SJSA1 (cell line): Measurements from ENCODE around the gene GASK1B. TPM values are rescaled to one million over a fixed set of nuclear protein-coding genes. Genes with fewer than 3 reads are reported as not detected.

Experiments
- DNase-seq, 2 experiments: peaks; one replicate each; pipeline ENCODE4 v3.0.0-alpha.2; 2015 to 2020; ENCODE audit warnings: low spot score in 2 of 2, low read depth in 1 of 2
- H3K27ac ChIP-seq: fragments of 250-450 bp; sonication (Bioruptor Pico); 2 replicates; pipeline ENCODE4 v1.5.1; 2020; ENCODE audit warnings: mild to moderate bottlenecking, moderate library complexity
- H3K27me3 ChIP-seq: fragments of 250-450 bp; sonication (Bioruptor Pico); replicated peaks from 2 replicates; pipeline ENCODE4 v1.5.1; 2020; ENCODE audit warnings: mild to moderate bottlenecking, moderate library complexity
- H3K36me3 ChIP-seq: fragments of 250-450 bp; sonication (Bioruptor Pico); 2 replicates; pipeline ENCODE4 v1.5.1; 2020; ENCODE audit warnings: mild to moderate bottlenecking
- H3K4me1 ChIP-seq: fragments of 250-450 bp; sonication (Bioruptor Pico); replicated peaks from 2 replicates; pipeline ENCODE4 v1.6.1; 2021; ENCODE audit warnings: mild to moderate bottlenecking
- H3K4me3 ChIP-seq: fragments of 250-450 bp; sonication (Bioruptor Pico); 2 replicates; pipeline ENCODE4 v1.5.1; 2020; ENCODE audit warnings: mild to moderate bottlenecking
- H3K9me3 ChIP-seq: fragments of 250-450 bp; sonication (Bioruptor Pico); replicated peaks from 2 replicates; pipeline ENCODE4 v1.5.1; 2020; ENCODE audit warnings: mild to moderate bottlenecking
- total RNA-seq: library from RNA; depleted of rRNA; stranded (reverse); fragments of >200 nt; shearing (Covaris generic); gene quantifications from 2 replicates; pipeline ENCODE4 v1.2.3, GENCODE V29; 2014; rRNA removed

GASK1B gene
- 1.1 and 1.3 TPM in 2 replicates for total RNA-seq

DNA sequence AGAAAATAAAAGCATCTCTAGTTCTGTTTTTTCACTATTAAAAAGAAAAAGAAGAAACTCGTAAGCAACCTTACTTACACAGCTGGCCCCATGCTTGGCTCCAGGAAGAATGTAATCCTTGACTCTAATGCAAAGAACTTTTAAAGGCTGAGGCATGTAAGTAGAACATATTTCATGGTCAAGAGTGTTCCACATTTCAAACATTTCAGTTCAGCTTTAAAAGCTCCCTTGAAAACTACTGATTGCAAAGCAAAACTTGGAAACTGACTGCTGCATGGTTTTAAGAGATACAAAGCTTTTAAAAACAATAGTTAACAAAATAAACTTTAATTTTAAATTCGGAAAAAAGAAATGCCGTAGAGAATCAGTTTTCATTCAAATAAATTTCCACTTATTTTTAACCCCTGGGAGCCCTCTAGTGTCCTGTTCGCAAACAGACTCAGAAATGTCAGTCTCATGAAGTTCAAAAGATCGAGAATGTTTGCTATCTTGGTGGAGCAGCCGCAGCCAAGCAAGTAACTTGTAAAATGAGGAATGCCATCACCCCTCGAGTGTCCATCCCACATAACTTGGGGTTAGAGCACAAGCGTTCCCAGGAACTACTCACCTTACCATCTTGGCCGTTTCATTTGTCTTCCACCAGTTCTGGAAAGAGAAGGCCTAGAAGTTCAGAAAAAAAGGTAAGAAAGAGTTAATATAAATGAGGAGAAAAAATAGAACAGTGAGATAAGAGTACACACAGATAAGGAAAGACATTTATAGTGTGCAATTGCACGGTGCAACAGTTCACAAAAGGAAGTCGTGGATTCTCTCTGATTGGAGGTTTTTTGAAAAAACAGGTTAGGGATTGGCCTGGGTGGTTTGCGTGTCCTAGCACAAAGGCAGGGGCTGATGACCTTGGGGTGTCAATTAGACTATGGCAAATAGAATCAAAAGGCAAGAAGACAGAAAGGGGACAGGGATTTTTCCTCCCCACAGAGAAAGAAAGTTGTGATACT is at the start of gene GASK1B:
Gene GASK1B, minus strand, starts transcription at position 765 of the 998 bp plus-strand sequence. CDS start 1,650 bp downstream, outside the sequence.
- H3K27me3 ChIP-seq, result no peaks in the 10 kb centered on the region
- peak within 1 kb of the TSS; percentile 13; the same call in 1 of the 2 replicates for H3K4me3 ChIP-seq
- no peaks in the 10 kb centered on the region for H3K9me3 ChIP-seq
- peak in 1 of 2 experiments; percentile 56 for DNase-seq
- no peak within 1 kb of the TSS for H3K27ac ChIP-seq
- H3K4me1 ChIP-seq, result 0 out of 2 replicates have a peak, but pooled peaks cover 3% of the 10 kb centered on the region
- no peaks in the 10 kb centered on the region for H3K36me3 ChIP-seq

DNA sequence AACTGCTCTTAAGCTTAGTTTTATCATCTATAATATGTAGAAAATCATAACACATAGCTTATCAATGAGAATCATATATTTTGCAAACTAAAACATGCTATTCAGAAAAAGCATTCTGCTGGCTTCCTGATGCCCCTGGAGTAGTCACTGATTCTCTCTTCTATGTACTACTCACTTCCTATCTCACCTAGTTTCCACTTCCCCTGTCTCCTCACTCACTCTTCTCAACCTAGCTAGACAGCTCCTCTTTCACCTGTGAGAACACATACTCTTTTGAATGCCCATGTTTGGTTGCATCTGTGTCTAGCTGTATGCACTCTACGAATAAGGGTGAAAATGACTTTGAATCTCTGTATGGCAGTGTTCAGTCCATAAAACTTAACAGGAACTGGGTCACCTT is 46.8 kb upstream of the GASK1B start:
- H3K9me3 ChIP-seq, result no peaks in the 10 kb centered on the region
- no peak overlapping the region for H3K4me3 ChIP-seq
- no peaks in the 10 kb centered on the region for H3K27me3 ChIP-seq
- no peaks in the 10 kb centered on the region for H3K4me1 ChIP-seq
- H3K27ac ChIP-seq, result no peak overlapping the region
- no peaks in the 10 kb centered on the region for H3K36me3 ChIP-seq
- no peak for DNase-seq

DNA sequence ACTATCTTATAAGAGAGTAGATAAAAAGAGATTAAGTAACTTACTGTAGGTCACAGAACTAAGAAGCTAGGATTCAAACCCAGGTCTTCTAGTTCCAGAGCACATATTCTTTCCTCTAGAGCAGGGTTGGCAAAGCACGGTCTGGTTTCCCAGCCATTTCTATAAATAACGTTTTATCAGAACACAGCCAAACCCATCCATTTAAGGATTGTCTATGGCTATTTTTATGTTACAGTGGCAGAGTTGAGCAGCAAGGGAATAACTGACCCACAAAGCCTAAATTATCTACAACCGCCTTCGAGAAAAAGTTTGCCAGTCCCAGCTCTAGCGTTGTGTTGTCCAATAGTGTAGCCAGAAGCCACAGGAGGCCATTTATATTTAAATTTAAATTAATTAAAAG is 44.9 kb upstream of the GASK1B start:
- no peaks in the 10 kb centered on the region for H3K9me3 ChIP-seq
- H3K27me3 ChIP-seq, result no peaks in the 10 kb centered on the region
- no peaks in the 10 kb centered on the region for H3K4me1 ChIP-seq
- H3K27ac ChIP-seq, result no peak overlapping the region
- DNase-seq, result no peak
- no peaks in the 10 kb centered on the region for H3K36me3 ChIP-seq
- H3K4me3 ChIP-seq, result no peak overlapping the region

DNA sequence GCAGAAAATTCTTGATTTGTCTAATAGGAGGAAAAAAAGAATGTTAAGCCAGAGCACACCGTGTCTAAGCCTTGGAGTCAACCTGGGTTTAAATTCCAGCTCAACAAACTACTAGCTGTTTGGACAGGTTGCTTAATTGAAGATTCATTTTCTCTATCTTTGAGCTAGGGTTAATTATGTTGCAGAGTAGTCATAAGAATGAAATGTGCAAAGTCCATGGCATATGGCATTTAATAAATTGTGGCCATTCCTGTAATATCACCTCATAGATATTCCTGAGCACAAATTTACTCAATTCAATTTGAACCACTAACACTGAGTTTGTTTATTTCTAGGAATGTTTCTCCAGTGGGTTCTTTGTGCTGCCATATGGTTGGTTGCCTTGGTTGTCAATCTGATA is 42.0 kb upstream of the GASK1B start:
- no peaks in the 10 kb centered on the region for H3K27me3 ChIP-seq
- no peaks in the 10 kb centered on the region for H3K36me3 ChIP-seq

DNA sequence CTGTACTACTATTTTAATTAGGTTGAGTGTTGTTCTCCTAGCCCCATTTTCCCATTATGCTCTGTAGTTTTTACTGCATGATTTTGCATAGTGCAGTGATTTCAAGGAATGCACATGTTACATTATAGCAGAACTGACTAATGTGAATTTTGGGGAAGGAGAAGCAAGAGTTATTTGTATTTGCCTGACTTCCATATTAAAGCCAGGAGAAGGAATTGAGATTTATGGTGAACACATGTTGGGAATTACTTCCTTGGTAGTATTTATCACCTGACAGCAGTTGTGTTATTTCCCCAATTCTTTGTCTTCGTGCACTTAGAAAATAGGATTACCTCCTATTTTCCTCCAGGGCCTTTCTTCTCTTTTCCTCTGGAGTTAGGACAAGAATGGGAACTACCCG is 40.6 kb upstream of the GASK1B start:
- H3K27me3 ChIP-seq, result no peaks in the 10 kb centered on the region
- H3K36me3 ChIP-seq, result no peaks in the 10 kb centered on the region
- no peak overlapping the region for H3K27ac ChIP-seq
- H3K4me3 ChIP-seq, result no peak overlapping the region
- 0 out of 2 replicates have a peak, but pooled peaks cover 3% of the 10 kb centered on the region for H3K4me1 ChIP-seq
- no peaks in the 10 kb centered on the region for H3K9me3 ChIP-seq
- DNase-seq, result no peak

More for the DNA sequence above, 42.0 kb upstream of the GASK1B start:
- no peak for DNase-seq
- Histone ChIP-seq H3K4me3 (no peak overlapping the region), H3K27ac (no peak overlapping the region), H3K4me1 (0 out of 2 replicates have a peak, but pooled peaks cover 3% of the 10 kb centered on the region), H3K9me3 (no peaks in the 10 kb centered on the region)

DNA sequence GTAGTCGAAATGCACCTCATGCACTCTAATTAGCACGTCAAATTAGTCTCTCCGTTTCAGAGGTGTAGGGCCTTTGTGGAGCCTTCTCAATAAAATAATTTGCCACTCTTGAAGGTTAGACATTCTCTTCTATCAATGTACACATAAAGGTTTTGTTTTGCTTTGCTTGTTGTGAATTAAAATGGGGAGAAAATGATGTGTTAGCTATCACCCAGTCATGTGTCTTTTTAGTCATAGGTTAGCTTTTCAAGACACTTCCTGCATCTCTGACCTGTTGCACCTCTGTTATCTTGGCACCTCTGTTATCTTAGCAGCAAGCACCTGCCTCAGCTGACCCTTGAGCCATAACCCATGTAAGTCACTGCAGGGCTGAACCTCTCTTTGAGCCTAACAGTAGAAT is 38.4 kb upstream of the GASK1B start:
- Histone ChIP-seq H3K27me3 (no peaks in the 10 kb centered on the region), H3K27ac (no peak overlapping the region), H3K4me3 (no peak overlapping the region), H3K36me3 (no peaks in the 10 kb centered on the region), H3K4me1 (0 out of 2 replicates have a peak, but pooled peaks cover 3% of the 10 kb centered on the region), H3K9me3 (no peaks in the 10 kb centered on the region)
- no peak for DNase-seq

DNA sequence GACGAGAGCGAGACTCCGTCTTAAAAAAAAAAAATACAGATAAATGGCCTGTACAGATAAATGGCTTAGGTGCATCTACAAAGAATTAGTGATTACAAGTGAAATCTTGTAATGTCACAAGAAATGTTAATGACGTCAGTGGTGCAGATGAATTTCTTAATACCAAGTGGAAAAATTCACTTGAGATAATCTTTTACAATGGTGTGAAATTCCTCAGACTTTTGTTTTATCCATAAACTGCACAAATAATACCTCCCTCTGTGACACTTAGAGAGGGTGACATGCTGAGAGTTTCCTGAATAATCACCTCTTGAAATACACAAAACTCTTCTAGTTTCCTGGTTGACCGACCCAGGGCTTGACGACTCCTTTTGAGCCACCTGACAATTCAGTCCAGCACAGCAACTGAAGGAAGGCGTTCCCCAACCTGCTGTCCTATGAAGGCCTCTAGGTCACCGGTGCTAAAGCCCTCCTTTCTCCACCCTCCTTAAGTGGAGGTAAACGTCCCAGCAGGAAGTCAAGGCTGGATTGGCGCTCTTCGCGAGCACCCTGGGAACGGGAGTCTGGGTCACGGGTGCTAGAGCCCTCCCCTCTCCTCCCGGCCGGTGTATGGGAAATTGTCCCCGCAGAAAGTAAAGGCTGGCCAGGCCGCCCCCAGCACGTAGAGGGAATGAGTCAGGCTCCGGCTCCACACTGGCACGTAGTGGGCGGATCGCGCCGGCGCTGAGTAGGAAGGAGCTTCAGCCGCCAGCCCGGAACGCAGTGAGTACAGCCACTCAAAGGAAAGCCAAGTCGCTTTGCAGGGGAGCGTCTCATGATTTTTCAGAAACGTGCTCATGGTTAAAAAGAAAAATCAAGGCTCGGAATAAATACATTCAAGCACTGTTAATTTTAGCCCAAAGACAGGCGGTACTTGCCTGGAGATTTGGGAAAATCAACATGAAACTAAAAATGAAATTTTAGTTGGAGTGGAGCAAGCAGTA is 37.3 kb upstream of the GASK1B start, which contains the start of gene TMEM144:
Gene TMEM144, plus strand, starts transcription at position 662 of the 983 bp plus-strand sequence. CDS start 2,182 bp downstream, outside the sequence.
- Histone ChIP-seq H3K4me3 (peak within 1 kb of the TSS; percentile 32), H3K36me3 (no peaks in the 10 kb centered on the region), H3K27ac (no peak within 1 kb of the TSS), H3K9me3 (no peaks in the 10 kb centered on the region), H3K4me1 (0 out of 2 replicates have a peak, but pooled peaks cover 3% of the 10 kb centered on the region), H3K27me3 (no peaks in the 10 kb centered on the region)
- DNase-seq, result peak; percentile 72 to 83

DNA sequence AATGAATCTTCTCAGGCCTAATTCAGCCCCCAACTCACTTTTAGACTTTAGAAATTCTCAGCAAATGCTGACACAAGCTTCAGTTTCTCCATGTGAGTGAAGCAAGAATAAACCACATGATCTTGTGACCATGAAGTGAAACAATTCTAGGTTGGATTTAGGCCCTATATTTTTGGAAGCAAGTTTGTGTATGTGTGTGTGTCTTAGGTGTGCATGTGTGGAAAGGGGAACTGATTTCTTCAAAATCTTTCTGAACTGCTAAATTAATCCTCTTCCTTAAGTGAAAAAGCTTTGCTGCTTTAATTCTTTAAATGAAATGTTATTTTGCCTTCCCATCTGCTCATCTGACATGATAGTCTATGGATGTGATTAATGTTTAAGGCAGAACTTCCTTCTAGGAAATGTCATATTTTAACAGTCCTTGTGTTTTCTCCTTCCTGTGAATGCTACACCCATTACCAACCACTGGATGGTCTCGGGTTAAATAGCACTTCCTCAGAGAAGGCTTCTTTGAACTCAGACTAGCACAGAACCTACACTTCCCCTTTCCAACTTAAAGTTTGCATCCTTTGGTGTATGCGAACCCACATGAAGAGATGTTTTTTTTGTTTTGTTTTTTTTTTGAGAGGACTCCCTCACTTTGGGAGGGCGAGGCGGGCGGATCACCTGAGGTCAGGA is 36.3 kb upstream of the GASK1B start:
- Histone ChIP-seq H3K27ac (no peak overlapping the region), H3K4me1 (0 out of 2 replicates have a peak, but pooled peaks cover 3% of the 10 kb centered on the region), H3K36me3 (no peaks in the 10 kb centered on the region), H3K4me3 (no peak overlapping the region), H3K27me3 (no peaks in the 10 kb centered on the region), H3K9me3 (no peaks in the 10 kb centered on the region)
- DNase-seq, result no peak

DNA sequence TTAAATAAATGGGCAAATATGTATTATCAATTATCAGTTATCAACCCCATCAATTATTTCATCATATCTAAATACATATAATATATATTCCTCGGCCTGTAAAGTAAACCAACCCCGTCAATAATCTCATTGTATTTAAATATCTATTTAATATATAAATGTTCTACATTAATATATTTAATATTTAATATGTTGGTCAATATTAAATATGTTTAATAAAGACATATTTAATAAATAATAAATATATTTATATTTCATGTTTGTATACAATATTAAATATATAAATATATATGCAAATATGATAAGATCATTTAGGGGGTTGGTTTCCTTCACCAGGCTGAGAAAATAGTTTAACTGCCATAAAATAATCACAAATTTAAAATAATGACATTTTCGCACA is 31.1 kb upstream of the GASK1B start:
- Histone ChIP-seq H3K36me3 (no peaks in the 10 kb centered on the region), H3K27ac (no peak overlapping the region), H3K4me1 (no peaks in the 10 kb centered on the region), H3K9me3 (no peaks in the 10 kb centered on the region), H3K27me3 (no peaks in the 10 kb centered on the region), H3K4me3 (no peak overlapping the region)
- no peak for DNase-seq

DNA sequence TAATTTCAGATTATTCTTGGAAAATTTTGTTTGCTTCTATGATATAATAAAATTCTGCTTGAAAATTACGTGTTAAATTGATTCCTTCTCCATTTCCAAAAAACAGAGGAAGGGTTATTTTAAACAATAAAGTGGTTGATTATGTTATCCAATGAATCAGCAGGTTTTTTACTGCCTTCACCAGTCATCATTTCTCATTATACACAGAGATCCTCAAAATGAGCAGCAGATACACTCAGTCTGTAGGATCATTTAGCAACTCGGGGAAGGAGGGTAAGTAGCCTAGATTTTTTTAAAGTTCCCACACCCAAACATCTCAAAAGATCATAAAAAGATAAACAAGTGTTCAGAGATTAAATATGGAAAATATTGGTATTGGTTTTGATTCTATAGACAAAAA is 30.6 kb upstream of the GASK1B start:
- Histone ChIP-seq H3K27me3 (no peaks in the 10 kb centered on the region), H3K9me3 (no peaks in the 10 kb centered on the region), H3K4me1 (no peaks in the 10 kb centered on the region), H3K4me3 (no peak overlapping the region), H3K27ac (no peak overlapping the region), H3K36me3 (no peaks in the 10 kb centered on the region)
- no peak for DNase-seq

DNA sequence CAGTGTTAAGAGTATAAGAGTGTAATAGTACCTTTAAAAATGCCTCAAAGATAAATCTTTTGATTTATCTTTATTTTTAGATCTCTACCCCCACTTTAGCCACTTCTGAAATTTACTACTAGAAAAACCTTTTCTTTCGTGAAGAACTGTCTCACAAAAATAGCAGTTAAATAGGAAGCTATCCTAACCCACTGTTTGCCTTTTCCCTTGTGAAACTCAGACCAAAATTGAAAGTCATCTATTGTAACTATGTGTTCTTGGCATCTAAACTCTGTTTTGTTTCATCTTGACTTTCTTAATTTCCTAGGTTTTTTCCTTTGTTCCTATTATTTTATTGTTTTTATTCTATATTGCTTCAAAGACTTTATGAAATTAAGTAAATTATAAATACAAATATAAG is 29.7 kb upstream of the GASK1B start:
- Histone ChIP-seq H3K9me3 (no peaks in the 10 kb centered on the region), H3K4me1 (no peaks in the 10 kb centered on the region), H3K36me3 (no peaks in the 10 kb centered on the region), H3K4me3 (no peak overlapping the region), H3K27me3 (no peaks in the 10 kb centered on the region), H3K27ac (no peak overlapping the region)
- DNase-seq, result no peak

DNA sequence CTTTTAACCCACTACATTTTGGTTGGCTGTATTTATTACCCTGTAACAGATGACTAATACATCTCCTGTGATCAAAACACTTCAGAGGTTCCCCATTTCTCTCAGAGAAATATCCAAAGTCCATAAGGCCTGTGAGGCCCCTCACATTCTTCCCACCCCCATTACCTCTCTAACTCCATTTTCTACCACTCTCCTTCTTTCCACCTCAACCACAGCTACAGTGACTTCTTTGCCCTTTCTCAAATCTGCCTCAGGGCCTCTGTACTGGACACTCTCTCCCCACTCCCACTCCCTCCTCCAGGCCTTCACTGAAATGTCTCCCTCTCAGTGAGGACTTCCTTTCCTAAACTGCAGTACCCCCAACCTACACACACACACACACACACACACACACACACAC is 29.1 kb upstream of the GASK1B start:
- H3K27ac ChIP-seq, result no peak overlapping the region
- no peak for DNase-seq
- no peak overlapping the region for H3K4me3 ChIP-seq
- H3K9me3 ChIP-seq, result no peaks in the 10 kb centered on the region
- H3K36me3 ChIP-seq, result no peaks in the 10 kb centered on the region
- H3K4me1 ChIP-seq, result no peaks in the 10 kb centered on the region
- no peaks in the 10 kb centered on the region for H3K27me3 ChIP-seq

DNA sequence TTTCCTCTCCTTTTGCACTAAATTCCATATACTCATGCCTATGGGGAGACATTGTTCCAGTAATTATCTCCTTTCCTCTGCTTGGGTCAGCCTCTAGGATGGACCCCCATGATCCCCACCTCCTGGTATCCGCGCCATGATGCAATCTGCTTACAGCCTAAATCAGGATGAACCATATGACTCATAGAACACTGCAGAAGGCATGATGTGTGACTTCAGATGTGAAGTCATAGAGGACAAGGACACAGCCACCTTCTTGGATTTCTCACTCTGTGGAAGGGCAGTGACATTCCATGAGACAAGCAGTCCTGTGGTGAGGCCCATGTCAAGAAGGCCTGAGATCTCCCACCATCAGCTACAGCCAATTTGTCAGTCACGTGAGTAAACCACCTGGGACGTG is 28.5 kb upstream of the GASK1B start:
- Histone ChIP-seq H3K27ac (no peak overlapping the region), H3K4me1 (no peaks in the 10 kb centered on the region), H3K36me3 (no peaks in the 10 kb centered on the region), H3K4me3 (no peak overlapping the region), H3K9me3 (no peaks in the 10 kb centered on the region), H3K27me3 (no peaks in the 10 kb centered on the region)
- DNase-seq, result no peak
